ENCODE measurements around the gene VSIG4.
"Not testable (repeated sequence)": the region's sequence is repeated elsewhere in the genome, so short reads cannot be mapped to it uniquely, and the experiment has no call there.

VSIG4 gene
- total RNA-seq, result 0 to 0.15 (median 0) reads per million in 4 donors

- no peak for DNase-seq
These were observed at the start of gene VSIG4 for GRCh38 chrX:66039944-66040343. Gene VSIG4 (minus strand): TSS chrX:66040080. CDS start chrX:66039998, 82 bp downstream.

- no peak for DNase-seq
These were observed 36.9 kb upstream of the VSIG4 start for GRCh38 chrX:66076801-66077200.

GRCh38 chrX:66074920-66075879 is 35.3 kb upstream of the VSIG4 start:
- peak in 2 of 5 donors; percentile 6 to 78 for DNase-seq

GRCh38 chrX:66071126-66071525 is 31.2 kb upstream of the VSIG4 start:
- DNase-seq, result no peak

- no peak for DNase-seq
These were observed 24.4 kb upstream of the VSIG4 start for GRCh38 chrX:66064261-66064660.

GRCh38 chrX:66057019-66057418 is 17.1 kb upstream of the VSIG4 start:
- DNase-seq, result not testable (repeated sequence)

- no peak for DNase-seq
These were observed 15.1 kb upstream of the VSIG4 start for GRCh38 chrX:66054978-66055377.

- no peak for DNase-seq
These were observed 13.5 kb upstream of the VSIG4 start for GRCh38 chrX:66053414-66053813.

GRCh38 chrX:66051980-66052379 is 12.1 kb upstream of the VSIG4 start:
- no peak for DNase-seq

- DNase-seq, result no peak
These were observed 10.3 kb upstream of the VSIG4 start for GRCh38 chrX:66050140-66050569.

- DNase-seq, result no peak
These were observed 9.2 kb upstream of the VSIG4 start for GRCh38 chrX:66049056-66049455.

- peak in 1 of 5 donors; percentile 76 for DNase-seq
These were observed 6.8 kb upstream of the VSIG4 start for GRCh38 chrX:66046612-66047235.

- peak in 1 of 5 donors; percentile 43 for DNase-seq
These were observed 6.0 kb upstream of the VSIG4 start for GRCh38 chrX:66045894-66046293.

- no peak for DNase-seq
These were observed 3.7 kb upstream of the VSIG4 start for GRCh38 chrX:66043584-66043983.

GRCh38 chrX:66042307-66043077 is 2.6 kb upstream of the VSIG4 start:
- no peak for DNase-seq

- DNase-seq, result no peak
These were observed 1.8 kb downstream of the VSIG4 start for GRCh38 chrX:66038115-66038514.

GRCh38 chrX:66036231-66036630 is 3.6 kb downstream of the VSIG4 start:
- DNase-seq, result no peak

- no peak for DNase-seq
These were observed 4.2 kb downstream of the VSIG4 start for GRCh38 chrX:66035667-66036066.

- peak in 1 of 5 donors; percentile 47 for DNase-seq
These were observed 9.2 kb downstream of the VSIG4 start for GRCh38 chrX:66030505-66031317.

- no peak for DNase-seq
These were observed 10.9 kb downstream of the VSIG4 start for GRCh38 chrX:66028936-66029335.

GRCh38 chrX:66024570-66024969 is 15.3 kb downstream of the VSIG4 start:
- no peak for DNase-seq

- DNase-seq, result no peak
These were observed 15.8 kb downstream of the VSIG4 start for GRCh38 chrX:66024092-66024467.
